Cardiac muscle cell (in vitro differentiated cells and primary cell): ENCODE data around the gene ATMIN. TPM values are rescaled to one million over a fixed set of nuclear protein-coding genes. Genes with fewer than 3 reads are reported as not detected.

Source experiments
- DNase-seq, 2 donors: peaks; one replicate each; pipeline versions ENCODE4 v3.0.0 to v3.0.0-alpha.2; 2010 to 2017; ENCODE audit warnings: low read depth in 1 of 2, low spot score in 1 of 2
- H3K27ac ChIP-seq: fragments of 200-600 bp; sonication (generic); 2 replicates; pipeline ENCODE4 v1.5.1; 2016
- H3K27me3 ChIP-seq: fragments of 200-600 bp; sonication (generic); 2 replicates; pipeline ENCODE4 v1.6.0; 2016; ENCODE audit warnings: control low read depth
- H3K36me3 ChIP-seq: fragments of 200-600 bp; sonication (generic); 2 replicates; pipeline ENCODE4 v1.5.1; 2016; ENCODE audit warnings: control low read depth
- H3K4me1 ChIP-seq: fragments of 200-600 bp; sonication (generic); 2 replicates; pipeline ENCODE4 v1.8.1; 2017; ENCODE audit warnings: low read depth, mild to moderate bottlenecking, mixed run types
- H3K4me3 ChIP-seq: fragments of 200-600 bp; sonication (generic); 2 replicates; pipeline ENCODE4 v1.5.1; 2016; ENCODE audit warnings: mild to moderate bottlenecking
- H3K9me3 ChIP-seq: fragments of 200-600 bp; sonication (generic); 2 replicates; pipeline ENCODE4 v1.5.1; 2017; ENCODE audit warnings: low read depth, mild to moderate bottlenecking, control low read depth
- polyA plus RNA-seq: library from polyadenylated mRNA; unstranded; fragments of >200 nt; fragmentation: Nextera tagmentation; extraction: Ambion mirVana; gene quantifications from 2 replicates; pipeline ENCODE4 v1.2.1, GENCODE V29; 2016
- total RNA-seq: library from RNA; depleted of rRNA; stranded (reverse); fragments of >200 nt; gene quantifications from 2 replicates; pipeline ENCODE4 v1.2.3, GENCODE V29; 2016
- TF ChIP-seq, protein P1 (sequence below): IDR thresholded peaks from 2 replicates; pipeline ENCODE4 v1.5.1; 2012; ENCODE audit warnings: low read depth, mild to moderate bottlenecking, low read length

The ATMIN gene
- total and polyA plus RNA-seq, 2 experiments from 2014 or later = 25.9 to 36.5 TPM

DNA sequence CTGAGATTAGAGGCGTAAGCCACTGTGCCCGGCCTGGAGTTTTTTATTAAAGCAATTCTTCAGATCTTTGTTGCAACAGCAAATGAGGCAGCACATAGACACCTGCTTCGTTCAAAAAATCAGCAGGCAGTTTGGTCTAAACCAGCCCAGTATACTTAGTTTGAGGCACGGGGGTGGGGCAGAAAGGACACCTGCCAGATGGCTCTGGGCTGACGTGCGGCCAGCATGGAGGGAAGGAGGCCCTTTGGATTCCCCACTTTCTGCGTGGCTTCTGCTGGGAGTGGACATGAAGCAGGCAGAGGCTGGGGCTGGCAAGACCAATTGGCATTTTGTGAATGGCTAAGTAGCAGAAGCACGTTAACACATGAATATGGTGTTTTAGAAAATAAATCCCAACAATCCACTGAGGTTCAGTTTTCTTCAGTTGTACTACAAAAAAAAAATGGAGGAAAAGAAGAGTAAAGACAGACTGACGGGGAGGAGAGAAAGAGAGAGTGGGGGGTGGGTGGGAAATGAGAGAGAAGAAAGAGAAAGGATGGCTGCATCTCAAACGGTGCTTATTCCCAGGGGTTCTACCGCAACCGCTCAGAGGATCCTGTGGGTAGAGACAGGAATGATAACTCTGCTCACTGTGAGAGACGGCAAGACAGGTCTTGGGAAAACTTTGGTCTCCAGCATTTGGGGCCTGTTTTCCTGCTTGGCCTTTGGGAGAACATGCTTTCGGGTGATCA is 25.1 kb downstream of the ATMIN start:
- no peaks in the 10 kb centered on the region for H3K36me3 ChIP-seq
- no peak overlapping the region for H3K4me3 ChIP-seq
- no peaks in the 10 kb centered on the region for H3K4me1 ChIP-seq
- no peak overlapping the region for H3K27ac ChIP-seq
- H3K9me3 ChIP-seq = no peaks in the 10 kb centered on the region
- TF ChIP-seq, protein P1, sequence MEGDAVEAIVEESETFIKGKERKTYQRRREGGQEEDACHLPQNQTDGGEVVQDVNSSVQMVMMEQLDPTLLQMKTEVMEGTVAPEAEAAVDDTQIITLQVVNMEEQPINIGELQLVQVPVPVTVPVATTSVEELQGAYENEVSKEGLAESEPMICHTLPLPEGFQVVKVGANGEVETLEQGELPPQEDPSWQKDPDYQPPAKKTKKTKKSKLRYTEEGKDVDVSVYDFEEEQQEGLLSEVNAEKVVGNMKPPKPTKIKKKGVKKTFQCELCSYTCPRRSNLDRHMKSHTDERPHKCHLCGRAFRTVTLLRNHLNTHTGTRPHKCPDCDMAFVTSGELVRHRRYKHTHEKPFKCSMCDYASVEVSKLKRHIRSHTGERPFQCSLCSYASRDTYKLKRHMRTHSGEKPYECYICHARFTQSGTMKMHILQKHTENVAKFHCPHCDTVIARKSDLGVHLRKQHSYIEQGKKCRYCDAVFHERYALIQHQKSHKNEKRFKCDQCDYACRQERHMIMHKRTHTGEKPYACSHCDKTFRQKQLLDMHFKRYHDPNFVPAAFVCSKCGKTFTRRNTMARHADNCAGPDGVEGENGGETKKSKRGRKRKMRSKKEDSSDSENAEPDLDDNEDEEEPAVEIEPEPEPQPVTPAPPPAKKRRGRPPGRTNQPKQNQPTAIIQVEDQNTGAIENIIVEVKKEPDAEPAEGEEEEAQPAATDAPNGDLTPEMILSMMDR = no peak
- no peaks in the 10 kb centered on the region for H3K27me3 ChIP-seq
- DNase-seq = no peak

DNA sequence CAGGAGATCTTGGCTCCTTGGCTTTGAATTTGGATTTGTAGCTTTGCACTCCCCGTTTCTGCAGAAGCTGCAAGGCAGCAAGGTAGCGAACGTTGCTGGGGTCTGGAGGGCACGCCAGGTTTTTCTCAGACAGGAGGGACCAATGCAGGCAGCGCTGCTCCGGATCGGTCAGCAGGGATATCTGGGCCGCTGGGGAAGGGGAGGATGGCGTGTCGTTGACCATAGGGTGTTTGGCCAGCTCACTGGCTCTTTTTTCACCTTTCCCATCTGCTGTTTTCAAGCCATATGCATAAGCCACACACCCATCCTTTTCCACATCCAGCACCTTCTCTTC is 25.6 kb downstream of the ATMIN start:
- Histone ChIP-seq H3K4me1 (no peaks in the 10 kb centered on the region), H3K4me3 (no peak overlapping the region), H3K36me3 (no peaks in the 10 kb centered on the region), H3K27ac (no peak overlapping the region), H3K27me3 (no peaks in the 10 kb centered on the region), H3K9me3 (no peaks in the 10 kb centered on the region)
- DNase-seq = no peak
- TF ChIP-seq, protein P1 = no peak

DNA sequence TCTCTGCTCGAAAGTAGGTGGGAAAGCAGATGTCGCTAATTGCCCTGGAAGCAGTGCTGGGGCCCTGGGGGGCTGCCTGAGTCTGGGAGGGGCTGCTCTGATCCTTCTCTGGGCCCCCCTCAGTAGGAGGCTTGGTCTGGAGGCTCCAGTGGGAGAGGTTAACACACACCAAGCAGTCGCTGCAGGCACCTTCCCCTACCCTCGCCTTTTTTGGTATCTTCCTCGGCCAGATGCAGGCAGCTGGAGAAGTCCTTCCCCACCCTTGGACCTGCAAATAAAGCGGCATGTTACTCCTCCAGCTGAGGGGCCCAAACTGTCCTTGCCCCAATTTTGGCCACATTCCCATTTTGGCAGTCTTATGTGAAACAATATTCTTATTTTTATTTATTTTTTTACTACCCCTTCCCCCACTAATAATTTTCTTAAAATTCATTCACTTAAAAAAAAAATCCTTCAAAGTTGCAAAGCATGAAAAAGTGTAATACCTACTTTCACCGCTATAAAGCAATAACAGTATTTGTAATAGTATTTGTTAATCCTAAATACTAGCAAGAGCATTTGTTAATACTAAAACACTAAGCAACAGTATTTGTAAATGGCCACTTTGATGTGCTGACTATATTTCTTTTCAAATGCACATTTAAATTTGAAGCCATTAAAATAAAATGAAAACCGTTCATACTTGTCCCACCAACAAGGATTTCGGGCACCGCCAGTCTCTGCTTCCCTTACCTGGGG is 26.4 kb downstream of the ATMIN start:
- no peaks in the 10 kb centered on the region for H3K4me1 ChIP-seq
- DNase-seq = no peak
- no peaks in the 10 kb centered on the region for H3K36me3 ChIP-seq
- H3K27me3 ChIP-seq = no peaks in the 10 kb centered on the region
- TF ChIP-seq, protein P1 = no peak
- H3K4me3 ChIP-seq = no peak overlapping the region
- H3K9me3 ChIP-seq = no peaks in the 10 kb centered on the region
- no peak overlapping the region for H3K27ac ChIP-seq

DNA sequence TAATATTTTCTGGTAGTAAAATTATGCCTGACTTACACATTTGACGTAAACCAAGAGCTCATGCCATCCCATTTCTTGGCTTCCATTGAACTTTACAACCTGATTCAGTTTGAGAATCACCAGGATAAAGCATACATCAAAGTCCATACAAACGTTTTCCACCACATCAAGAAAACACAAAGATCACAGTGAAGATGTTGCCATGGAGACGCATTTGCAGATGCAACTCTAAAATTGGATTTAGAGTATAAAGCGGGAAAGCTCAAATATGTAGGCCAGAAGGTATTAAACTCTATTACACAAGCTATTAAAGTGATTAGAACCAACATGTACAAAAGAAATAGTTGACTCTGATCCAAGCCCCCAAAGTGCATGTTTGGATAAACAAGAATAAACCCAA is 31.0 kb downstream of the ATMIN start:
- no peak overlapping the region for H3K4me3 ChIP-seq
- H3K9me3 ChIP-seq = no peaks in the 10 kb centered on the region
- DNase-seq = no peak
- no peak overlapping the region for H3K27ac ChIP-seq
- H3K27me3 ChIP-seq = no peaks in the 10 kb centered on the region
- no peaks in the 10 kb centered on the region for H3K36me3 ChIP-seq
- TF ChIP-seq, protein P1 = no peak
- no peaks in the 10 kb centered on the region for H3K4me1 ChIP-seq

DNA sequence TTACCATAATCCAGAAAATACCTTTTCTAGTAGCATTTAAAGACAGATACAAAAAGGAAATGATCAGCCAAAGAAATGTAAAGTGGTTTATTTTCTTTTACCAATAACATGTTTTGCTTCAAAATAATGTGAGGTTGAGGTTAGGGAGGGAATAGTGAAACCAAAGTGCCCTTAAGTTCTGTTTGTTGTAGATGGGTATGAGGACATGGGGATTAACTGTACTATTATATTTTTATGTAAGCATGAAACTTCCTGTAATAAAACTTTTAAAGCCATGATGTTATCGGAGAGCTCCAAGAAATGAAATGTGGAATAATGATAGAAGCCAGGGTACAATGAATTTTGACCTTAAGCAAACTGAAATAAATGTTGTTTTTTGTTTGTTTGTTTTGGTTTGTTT is 31.5 kb downstream of the ATMIN start:
- DNase-seq = no peak
- Histone ChIP-seq H3K36me3 (no peaks in the 10 kb centered on the region), H3K4me3 (no peak overlapping the region), H3K9me3 (no peaks in the 10 kb centered on the region), H3K27me3 (no peaks in the 10 kb centered on the region), H3K27ac (no peak overlapping the region), H3K4me1 (no peaks in the 10 kb centered on the region)
- TF ChIP-seq, protein P1 = no peak
